ENCODE results near the gene DHCR24. TPM values are rescaled to one million over a fixed set of nuclear protein-coding genes. Genes with fewer than 3 reads are reported as not detected.
"Not testable (repeated sequence)": the region's sequence is repeated elsewhere in the genome, so short reads cannot be mapped to it uniquely, and the experiment has no call there.

Gene DHCR24, protein sequence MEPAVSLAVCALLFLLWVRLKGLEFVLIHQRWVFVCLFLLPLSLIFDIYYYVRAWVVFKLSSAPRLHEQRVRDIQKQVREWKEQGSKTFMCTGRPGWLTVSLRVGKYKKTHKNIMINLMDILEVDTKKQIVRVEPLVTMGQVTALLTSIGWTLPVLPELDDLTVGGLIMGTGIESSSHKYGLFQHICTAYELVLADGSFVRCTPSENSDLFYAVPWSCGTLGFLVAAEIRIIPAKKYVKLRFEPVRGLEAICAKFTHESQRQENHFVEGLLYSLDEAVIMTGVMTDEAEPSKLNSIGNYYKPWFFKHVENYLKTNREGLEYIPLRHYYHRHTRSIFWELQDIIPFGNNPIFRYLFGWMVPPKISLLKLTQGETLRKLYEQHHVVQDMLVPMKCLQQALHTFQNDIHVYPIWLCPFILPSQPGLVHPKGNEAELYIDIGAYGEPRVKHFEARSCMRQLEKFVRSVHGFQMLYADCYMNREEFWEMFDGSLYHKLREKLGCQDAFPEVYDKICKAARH
- 100 to 1,000 TPM; 299 to 488 (median 404) TPM for total RNA-seq

DNA sequence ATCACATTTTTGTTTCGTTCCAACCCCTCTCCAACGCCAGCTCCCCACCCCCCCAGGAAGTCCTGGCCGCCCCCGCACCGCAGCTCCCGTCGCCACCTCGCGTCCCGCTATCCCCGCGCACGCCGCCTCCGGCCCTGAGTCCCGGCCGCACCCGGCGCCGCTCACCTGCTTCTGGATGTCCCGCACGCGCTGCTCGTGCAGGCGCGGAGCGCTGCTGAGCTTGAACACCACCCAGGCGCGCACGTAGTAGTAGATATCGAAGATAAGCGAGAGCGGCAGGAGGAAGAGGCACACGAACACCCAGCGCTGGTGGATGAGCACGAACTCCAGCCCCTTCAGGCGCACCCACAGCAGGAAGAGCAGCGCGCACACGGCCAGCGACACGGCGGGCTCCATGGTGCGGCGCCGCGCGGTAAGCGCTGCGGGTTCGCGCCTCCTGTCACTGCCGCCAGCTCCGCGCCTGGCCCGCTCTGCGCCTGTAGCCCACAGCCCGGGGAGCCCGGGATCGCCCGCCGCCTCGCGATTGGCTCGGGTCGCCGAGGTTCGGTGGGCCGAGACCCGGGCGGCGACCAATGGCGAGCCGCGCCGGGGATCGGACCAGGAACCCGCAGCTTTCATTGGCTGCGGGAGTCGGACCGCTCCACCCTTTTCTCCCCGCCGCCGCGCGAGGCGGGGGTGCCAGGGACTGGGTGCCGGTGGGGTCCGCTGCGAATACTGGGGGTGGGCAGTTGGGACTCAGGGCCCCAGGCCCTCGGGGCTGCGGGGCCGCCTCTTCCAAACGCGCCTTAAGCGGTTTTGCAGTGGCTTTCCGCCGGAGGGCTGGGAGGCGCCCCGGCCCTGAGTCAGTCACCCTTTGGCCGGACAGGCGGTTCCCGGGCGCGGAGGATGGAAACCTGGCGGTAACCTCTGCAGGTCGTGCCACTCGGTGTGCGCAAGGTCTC is at the start of gene DHCR24:
Gene DHCR24 (minus strand): TSS at position 472 of the 941 bp plus-strand sequence. CDS start 76 bp downstream, at position 396.
- TF ChIP-seq POLR2A (IDR thresholded peaks at IDR 0.05) = no peak
- TF ChIP-seq, protein P1, sequence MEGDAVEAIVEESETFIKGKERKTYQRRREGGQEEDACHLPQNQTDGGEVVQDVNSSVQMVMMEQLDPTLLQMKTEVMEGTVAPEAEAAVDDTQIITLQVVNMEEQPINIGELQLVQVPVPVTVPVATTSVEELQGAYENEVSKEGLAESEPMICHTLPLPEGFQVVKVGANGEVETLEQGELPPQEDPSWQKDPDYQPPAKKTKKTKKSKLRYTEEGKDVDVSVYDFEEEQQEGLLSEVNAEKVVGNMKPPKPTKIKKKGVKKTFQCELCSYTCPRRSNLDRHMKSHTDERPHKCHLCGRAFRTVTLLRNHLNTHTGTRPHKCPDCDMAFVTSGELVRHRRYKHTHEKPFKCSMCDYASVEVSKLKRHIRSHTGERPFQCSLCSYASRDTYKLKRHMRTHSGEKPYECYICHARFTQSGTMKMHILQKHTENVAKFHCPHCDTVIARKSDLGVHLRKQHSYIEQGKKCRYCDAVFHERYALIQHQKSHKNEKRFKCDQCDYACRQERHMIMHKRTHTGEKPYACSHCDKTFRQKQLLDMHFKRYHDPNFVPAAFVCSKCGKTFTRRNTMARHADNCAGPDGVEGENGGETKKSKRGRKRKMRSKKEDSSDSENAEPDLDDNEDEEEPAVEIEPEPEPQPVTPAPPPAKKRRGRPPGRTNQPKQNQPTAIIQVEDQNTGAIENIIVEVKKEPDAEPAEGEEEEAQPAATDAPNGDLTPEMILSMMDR (IDR thresholded peaks at IDR 0.05) = no peak
- peak; percentile 73 to 93 for DNase-seq (ENCODE audit: low spot score in 2 of 2)
- WGBS, 2 donors = 1% methylated on average over 56 to 61 of the region's 109 CpGs
- intact Hi-C loops (cut with DNase I; ENCODE audit: low total_unique reads) = no loop called here
- peak within 1 kb of the TSS; percentile 83 for H3K4me3 ChIP-seq (ENCODE audit: low read depth, poor library complexity, severe bottlenecking)

DNA sequence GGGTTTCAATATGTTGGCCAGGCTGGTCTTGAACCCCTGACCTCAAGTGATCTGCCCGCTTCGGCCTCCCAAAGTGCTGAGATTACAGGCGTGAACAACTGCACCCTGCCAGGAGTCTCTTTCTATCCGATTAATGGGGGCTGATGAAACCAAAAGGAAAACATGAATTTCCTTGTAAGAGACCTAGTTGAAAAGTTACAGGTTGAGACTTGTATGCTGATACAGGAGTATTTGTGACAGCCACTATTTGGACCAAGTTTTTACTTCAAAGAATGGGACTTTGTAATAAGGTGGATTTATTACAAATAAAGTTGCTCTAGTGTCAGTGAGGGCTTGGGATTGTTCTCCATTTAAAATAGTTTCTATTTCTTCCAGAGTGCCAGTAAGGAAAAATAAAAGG is 49.8 kb upstream of the DHCR24 start:
- intact Hi-C loops (cut with DNase I; ENCODE audit: low total_unique reads) = no loop called here
- no peak overlapping the region for H3K4me3 ChIP-seq (ENCODE audit: low read depth, poor library complexity, severe bottlenecking)
- no peak for DNase-seq (ENCODE audit: low spot score in 2 of 2)
- 68 to 70% methylated on average over 4 of the region's 4 CpGs for WGBS, 2 donors
- TF ChIP-seq POLR2A (IDR thresholded peaks at IDR 0.05) = no peak
- TF ChIP-seq, protein P1 (IDR thresholded peaks at IDR 0.05) = no peak

DNA sequence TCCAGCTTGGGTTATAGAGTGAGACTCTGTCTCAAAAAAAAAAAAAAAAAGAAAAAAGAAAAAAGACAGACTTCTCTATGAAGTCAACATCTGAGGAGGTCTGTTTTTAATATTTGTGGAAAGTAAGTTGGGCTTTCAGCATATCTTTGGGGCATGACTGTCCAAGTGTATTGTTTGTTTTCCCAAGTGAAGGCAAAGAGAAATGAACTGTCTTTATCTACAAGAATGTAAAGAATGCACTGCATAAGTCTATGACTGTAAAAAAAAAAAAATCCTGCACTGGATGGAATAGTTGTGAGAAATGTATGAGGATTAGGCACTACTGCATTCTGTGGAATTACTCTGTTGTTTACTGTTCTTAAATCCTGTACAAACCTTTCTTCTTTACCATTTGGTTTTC is 47.9 kb upstream of the DHCR24 start:
- no peak for TF ChIP-seq POLR2A (IDR thresholded peaks at IDR 0.05)
- TF ChIP-seq, protein P1 (IDR thresholded peaks at IDR 0.05) = no peak
- DNase-seq (ENCODE audit: low spot score in 2 of 2) = no peak
- intact Hi-C loops (cut with DNase I; ENCODE audit: low total_unique reads) = no loop called here
- H3K4me3 ChIP-seq (ENCODE audit: low read depth, poor library complexity, severe bottlenecking) = no peak overlapping the region

- WGBS, 2 donors = 93 to 94% methylated on average over 6 of the region's 6 CpGs
- H3K4me3 ChIP-seq (ENCODE audit: low read depth, poor library complexity, severe bottlenecking); DNase-seq (ENCODE audit: low spot score in 2 of 2); intact Hi-C loops (cut with DNase I; ENCODE audit: low total_unique reads): not testable (repeated sequence)
Measured at GRCh38 chr1:54934081-54934480, 47.1 kb upstream of the DHCR24 start.

DNA sequence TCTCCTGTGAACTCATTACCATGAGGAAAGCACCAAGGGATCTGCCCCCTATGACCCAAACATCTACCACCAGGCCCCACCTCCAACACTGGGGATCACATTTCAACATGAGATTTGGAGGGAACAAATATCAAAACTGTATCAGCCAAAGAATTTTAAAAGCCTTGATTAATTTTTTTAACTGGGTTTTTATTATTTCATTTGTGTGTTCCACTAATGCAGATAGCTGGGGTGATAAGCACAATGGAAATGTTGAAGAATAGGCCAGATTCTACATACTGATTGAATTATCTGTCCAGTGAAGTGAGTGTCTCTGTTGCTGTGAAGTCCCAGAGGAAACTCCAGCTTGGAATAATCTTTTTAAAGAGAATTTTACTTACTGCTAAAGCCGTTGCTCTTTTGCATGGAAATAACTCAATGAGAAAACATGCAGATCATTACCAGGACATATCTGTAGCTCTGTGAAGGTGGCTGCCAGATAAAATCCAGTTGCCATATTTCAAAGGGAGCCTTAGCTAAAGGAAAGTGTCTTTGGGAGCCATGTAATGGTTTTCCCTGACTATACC is 44.4 kb upstream of the DHCR24 start:
- TF ChIP-seq POLR2A (IDR thresholded peaks at IDR 0.05) = no peak
- TF ChIP-seq, protein P1 (IDR thresholded peaks at IDR 0.05) = no peak
- H3K4me3 ChIP-seq (ENCODE audit: low read depth, poor library complexity, severe bottlenecking) = no peak overlapping the region
- intact Hi-C loops (cut with DNase I; ENCODE audit: low total_unique reads) = no loop called here
- 56 to 68% methylated on average over 1 of the region's 1 CpG for WGBS, 2 donors
- no peak for DNase-seq (ENCODE audit: low spot score in 2 of 2)

Measured in lower leg skin (tissue), 4 donors.